ENCODE data around the gene PCDH18.

- TF ChIP-seq CTCF (conservative IDR thresholded peaks at IDR 0.05; ENCODE audit: low read depth in 2 of 2) (no peak), REST (IDR thresholded peaks at IDR 0.05; ENCODE audit: unreplicated experiment) (no peak), EZH2phosphoT487 (IDR thresholded peaks at IDR 0.05; ENCODE audit: unreplicated experiment) (no peak), POLR2AphosphoS5 (IDR thresholded peaks at IDR 0.05; ENCODE audit: low read depth) (no peak), EZH2 (IDR thresholded peaks at IDR 0.05; ENCODE audit: low read depth, unreplicated experiment) (no peak), JUNB (IDR thresholded peaks at IDR 0.05; ENCODE audit: unreplicated experiment) (no peak)
Observed at GRCh38 chr4:137530176-137530575, 2.1 kb downstream of the PCDH18 start.
